GM12873 (cell line): Measurements from ENCODE around the gene EVA1A.

Experiments
- TF ChIP-seq, protein P1 (sequence below): IDR thresholded peaks from 2 replicates; pipeline ENCODE4 v1.5.1; 2012; ENCODE audit warnings: low read depth, mild to moderate bottlenecking, moderate library complexity, low read length, control low read depth; ENCODE audit not compliant: insufficient read depth; ENCODE audit errors: missing control alignments

Gene EVA1A

DNA sequence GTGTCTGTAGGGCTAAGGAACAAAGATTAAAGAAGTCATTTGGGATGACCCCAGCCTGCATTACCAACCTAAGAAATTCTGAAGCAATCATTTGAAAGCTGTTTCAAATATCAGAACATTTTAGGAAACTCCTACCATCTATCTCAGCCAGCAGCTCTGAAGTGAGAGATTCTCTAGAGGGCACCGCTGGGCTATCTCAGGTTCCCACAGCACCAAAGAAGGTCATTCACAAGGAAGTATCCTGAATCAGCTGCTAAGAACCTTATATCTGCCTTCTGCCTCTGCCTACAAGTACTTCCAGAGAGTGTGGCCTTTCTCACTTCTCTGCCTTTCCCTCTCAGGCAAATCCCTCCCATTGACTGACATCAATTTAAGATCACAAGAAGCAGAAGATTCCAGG is 13.4 kb upstream of the EVA1A start:
- TF ChIP-seq, protein P1, sequence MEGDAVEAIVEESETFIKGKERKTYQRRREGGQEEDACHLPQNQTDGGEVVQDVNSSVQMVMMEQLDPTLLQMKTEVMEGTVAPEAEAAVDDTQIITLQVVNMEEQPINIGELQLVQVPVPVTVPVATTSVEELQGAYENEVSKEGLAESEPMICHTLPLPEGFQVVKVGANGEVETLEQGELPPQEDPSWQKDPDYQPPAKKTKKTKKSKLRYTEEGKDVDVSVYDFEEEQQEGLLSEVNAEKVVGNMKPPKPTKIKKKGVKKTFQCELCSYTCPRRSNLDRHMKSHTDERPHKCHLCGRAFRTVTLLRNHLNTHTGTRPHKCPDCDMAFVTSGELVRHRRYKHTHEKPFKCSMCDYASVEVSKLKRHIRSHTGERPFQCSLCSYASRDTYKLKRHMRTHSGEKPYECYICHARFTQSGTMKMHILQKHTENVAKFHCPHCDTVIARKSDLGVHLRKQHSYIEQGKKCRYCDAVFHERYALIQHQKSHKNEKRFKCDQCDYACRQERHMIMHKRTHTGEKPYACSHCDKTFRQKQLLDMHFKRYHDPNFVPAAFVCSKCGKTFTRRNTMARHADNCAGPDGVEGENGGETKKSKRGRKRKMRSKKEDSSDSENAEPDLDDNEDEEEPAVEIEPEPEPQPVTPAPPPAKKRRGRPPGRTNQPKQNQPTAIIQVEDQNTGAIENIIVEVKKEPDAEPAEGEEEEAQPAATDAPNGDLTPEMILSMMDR: no peak

DNA sequence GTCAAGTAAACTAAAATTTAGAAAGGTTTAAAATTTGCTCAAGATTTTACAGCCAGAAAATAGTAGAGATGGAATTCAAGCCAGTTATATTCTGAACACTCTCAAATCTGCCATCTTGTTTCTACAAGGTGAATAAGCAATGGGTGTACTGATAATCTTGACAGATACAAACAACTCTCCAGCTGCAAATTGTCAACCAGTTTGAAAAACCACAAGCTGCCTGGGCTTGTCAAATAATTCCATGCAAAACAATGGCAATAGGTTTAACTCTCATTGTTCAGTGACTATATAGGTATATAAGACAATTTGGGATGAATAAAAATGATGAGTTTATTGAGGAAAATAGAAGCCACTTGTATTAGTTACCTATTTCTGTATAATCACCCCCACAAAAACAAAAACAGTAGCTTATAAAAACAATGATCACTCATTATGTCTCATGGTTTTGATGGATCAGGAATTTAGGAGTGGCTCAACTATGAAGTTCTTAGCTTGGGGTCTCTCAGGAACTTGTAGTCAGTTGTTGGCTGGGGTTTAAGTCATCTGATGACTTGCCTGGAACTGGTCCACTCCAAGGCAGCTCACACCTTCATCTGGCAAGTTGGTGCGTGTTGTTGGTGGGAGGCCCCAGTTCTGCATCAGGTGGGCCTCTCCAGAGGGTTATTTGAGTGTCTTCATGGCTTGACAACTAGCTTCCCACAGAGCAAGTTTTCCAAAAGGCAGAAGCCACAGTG is 12.6 kb upstream of the EVA1A start:
- TF ChIP-seq, protein P1: no peak

DNA sequence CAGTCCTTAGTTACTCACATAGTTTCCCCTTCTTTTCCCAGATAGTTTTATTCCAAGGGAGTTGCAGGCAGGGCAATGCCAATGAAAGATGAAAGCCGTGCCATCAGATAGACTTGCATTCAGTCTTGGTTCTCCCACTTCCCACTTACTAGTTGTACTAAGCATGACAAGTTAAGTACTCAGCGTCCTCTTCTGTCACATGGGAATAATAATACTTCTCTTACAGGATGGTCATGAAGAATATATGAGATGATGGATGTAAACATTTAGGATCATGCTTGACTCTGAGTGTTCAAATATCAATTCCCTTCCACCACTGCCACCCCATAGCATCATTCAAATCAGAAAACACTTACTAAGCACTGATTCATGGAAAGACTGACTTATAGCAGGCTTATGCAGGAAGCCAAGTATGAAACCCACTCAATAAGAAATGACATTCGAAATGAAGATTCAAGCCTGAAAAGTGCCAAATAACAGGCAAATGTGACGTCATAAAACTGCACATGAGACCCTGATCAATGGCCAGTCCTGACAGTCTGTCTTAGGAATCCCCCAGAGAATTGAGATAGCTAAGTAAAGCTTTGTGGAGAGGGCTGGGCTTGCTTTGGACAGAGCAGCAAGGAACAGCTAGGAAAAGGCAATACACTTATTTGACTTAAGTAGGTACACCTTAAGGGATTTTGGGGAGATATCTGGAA is 11.1 kb upstream of the EVA1A start:
- TF ChIP-seq, protein P1: no peak

DNA sequence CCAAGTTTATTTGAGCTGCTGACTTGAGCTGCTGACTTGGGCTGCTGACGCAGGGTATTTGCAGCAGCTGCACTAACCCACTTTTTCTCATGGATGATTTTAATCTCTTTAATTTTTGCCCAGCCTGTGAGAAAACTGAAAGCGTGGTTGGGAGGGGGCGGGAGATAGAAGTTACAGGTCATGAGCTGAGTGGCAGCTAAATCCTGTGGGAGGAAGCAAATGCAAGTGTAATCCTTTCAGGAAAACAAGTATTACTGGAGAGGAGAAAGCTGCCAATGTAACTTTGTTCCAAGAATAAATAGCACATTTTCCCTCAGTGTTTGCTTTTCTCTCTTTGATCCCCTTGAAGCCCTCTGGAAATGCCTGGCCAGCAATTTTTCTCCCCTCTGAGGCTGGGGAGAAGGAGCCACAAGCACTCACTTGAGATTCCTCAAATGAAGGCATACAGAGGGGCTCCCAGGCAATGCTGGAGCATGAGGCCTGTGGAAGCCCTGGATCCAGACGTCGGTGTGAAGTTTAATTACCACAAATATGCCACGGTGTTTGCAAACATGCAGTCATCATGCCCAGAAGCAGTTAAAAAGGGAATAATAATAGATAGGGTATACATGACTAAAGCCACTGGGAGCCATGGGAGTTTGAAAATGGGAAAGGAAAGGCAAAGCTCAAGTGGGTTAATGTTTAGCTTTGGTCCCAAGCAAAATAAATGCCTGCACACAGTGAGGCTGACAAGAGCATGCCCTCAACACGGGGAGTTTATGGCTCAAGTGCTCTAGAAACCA is 10.4 kb upstream of the EVA1A start:
- TF ChIP-seq, protein P1: no peak

DNA sequence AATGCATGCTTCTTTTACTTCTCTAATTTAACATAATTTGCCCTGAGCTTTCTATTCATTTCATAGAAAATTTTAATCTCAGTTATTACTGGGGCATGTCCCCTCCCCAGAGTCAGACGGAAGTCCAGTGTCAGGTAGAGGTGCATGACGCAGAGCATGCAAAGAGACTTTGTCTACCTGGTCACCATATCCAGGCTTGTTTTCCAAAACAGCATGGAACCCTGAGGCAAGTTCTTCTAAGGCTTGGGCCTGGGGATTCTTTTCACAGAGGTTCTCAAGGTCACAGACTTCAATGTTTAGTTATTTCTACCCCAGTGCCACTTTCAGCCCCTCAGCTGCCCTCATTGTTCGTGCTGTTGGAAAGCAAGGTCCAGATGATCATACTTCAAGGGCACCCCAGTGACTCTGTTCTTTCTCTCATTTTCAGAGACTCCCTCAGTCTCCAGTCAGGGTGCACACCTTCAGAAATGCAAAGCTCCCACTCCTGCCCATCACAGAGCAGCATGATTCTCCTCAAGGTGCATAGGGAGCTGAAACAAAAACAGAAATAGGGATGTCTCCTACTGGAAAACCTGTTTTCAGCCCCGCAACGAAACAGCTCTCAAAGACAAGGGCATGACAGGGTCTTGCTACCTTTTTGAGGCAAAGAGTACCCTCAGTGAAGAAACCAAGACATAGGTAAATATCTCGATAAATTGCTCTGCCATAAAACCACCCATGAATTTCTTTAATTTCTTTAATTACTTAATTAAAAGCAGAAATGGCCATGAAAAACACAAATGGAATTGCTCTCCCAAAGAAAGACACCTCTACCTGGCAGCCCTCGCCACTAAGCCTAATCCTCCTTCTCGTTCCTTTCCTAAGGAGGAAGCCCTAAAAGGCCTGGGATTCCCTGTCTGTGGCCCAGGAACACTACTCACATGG is 9.5 kb upstream of the EVA1A start:
- TF ChIP-seq, protein P1: no peak

DNA sequence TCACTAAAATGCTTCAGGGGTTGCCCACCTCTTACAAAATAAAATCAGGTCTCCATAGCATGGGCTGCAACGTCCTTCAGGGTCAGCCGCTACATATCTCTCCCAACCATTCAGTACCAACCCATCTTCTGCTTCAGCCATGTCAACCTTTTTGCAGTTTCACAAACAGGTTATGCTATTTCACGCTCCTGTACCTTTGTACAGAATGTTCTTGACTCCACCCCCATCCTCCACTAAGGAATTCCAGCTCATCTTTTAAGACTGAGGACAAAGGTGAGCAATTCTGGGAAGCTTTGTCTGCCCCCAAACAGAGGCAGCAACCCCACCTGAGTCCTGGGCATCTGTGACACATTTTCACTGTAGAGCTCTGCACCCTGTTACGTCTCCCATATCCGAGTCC is 8.8 kb upstream of the EVA1A start:
- TF ChIP-seq, protein P1: no peak
